Glomerular visceral epithelial cell (primary cell): Measurements from ENCODE around the gene OSMR.
A peak's percentile ranks its signal among the peaks of the same experiment; 100 is the strongest.

Experiments used
- DNase-seq: peaks from one replicate; pipeline ENCODE4 v3.0.0-alpha.2; 2016; ENCODE audit errors: extremely low spot score

The OSMR gene

DNA sequence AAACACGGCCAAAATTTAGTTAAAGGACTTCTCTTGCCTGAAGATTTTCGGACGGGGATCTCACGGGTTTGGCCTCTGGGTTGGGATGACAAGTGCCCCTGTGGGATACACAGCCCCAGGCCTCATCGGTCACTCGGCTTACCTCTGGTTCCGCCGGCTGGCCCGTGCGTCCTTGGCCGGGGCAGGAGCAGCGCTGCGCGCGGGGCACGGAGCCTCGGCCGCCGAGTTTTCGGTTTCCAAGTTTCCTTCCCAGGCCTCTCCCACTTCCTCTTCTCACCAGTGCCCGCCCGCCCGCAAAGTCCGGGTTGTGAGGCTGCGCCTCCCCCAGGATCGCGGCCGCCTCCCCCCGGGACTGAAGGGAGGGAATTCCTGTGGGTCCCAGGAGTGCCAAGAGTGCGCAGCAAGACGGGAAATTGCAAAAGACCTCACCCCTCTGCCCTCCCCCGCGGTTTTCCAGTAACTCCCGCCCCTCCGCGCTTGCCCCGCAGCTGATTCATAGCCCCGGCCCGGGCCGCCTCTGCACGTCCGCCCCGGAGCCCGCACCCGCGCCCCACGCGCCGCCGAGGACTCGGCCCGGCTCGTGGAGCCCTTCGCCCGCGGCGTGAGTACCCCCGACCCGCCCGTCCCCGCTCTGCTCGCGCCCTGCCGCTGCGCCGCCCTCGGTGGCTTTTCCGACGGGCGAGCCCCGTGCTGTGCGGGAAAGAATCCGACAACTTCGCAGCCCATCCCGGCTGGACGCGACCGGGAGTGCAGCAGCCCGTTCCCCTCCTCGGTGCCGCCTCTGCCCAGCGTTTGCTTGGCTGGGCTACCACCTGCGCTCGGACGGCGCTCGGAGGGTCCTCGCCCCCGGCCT lies at the start of gene OSMR:
Gene OSMR (plus strand): TSS at position 487 of the 853 bp plus-strand sequence. CDS start 23,033 bp downstream, outside the sequence.
- DNase-seq = peak; percentile 99

- no peak for DNase-seq
These were observed 49.1 kb upstream of the OSMR start for GRCh38 chr5:38796742-38797108.

DNA sequence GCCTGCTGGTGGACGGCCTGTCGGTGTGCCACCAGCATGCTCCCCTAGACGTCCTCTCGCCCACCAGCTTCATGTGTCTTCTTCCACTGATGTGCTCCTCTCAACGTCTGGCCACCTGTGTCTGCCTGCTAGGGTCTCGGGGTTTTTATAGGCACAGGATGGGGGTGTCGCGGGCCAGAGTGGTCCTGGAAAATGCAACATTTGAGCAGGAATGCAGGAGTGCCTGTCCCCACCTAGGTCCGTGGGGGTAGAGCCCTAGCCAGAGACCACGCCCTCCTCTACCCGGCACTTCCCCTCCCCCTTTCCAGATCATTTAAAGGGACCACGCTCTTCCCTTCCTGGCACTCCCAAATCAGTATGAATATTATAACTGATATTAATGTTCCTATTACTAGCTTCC lies 48.0 kb upstream of the OSMR start:
- DNase-seq = no peak

DNA sequence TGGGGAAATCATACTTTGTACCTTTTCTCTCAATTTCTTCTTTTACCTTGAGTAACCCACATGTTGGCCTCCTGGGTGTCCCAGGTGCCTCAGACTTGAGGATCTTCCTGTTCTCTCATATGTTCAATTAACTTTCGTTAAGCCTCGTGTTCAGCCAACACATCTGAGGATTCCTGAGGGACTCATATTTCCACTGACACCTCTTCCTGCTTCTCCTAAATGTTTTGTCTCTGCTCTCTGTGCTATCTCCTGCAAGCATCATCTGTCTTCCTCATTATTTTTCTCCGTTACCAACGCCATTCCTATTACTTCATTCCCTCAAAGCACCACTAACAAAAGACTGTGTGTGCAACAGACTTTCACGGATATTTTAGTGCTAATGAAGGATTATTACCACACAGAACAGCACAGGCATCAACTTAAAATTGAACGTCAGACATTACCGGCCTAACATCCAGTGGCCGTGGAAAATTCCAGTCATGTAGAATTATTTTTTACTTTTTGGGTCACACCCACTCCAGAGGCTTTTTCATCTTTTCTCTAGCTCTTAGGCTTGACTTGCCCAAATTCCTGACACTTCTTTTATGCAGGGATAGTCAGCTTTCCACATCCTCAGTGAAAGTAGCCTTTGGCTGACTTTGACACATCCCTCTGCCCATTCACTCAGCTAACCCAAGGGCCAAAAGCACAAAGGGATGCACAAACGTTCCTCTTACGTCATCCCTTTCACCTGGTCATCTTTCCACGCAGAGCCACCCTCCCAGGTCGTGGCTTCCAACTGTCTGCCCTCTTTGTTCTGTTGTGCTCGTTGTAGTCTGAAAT lies 46.0 kb upstream of the OSMR start:
- DNase-seq = no peak

DNA sequence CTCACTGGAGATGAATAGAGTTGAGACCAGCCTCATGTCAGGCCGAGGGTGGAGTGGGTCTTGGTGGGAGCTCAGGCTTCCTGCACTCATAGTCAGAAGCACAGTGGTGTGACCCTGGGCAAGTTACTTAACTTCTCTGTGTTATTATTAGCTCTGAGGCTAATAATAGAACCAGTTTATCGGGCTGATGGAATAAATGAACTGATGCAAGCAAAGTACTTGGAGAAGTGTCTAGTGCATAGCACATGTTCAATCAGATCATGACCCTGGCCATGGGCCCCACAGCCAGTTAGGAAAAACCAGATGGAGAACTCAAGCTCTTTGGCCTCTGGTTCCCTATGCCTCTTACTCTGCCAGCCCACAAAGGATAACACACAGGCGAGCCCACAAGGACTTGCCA lies 45.3 kb upstream of the OSMR start:
- no peak for DNase-seq

- DNase-seq = no peak
These were observed 43.7 kb upstream of the OSMR start for GRCh38 chr5:38802125-38802524.

DNA sequence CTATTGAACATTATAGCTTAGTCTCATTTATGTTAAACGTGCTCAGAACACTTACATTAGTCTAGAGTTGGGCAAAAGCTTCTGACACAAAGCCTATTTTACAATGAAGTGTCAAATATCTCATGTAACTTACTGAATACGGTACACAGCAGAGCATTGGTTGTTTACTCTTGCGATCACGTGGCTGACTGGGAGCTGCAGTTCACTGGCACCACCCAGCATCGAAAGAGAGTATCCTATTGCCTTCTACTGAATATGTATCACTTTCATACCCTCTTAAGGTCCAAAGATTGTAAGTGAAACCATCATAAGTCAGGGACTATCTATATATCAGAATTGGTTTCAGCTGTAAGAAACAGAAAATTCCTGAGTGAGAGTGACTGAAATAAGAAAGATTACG lies 42.6 kb upstream of the OSMR start:
- no peak for DNase-seq

- peak; percentile 92 for DNase-seq
These were observed 39.0 kb upstream of the OSMR start for GRCh38 chr5:38806775-38807258.

GRCh38 chr5:38807570-38808483 lies 38.0 kb upstream of the OSMR start:
- no peak for DNase-seq

DNA sequence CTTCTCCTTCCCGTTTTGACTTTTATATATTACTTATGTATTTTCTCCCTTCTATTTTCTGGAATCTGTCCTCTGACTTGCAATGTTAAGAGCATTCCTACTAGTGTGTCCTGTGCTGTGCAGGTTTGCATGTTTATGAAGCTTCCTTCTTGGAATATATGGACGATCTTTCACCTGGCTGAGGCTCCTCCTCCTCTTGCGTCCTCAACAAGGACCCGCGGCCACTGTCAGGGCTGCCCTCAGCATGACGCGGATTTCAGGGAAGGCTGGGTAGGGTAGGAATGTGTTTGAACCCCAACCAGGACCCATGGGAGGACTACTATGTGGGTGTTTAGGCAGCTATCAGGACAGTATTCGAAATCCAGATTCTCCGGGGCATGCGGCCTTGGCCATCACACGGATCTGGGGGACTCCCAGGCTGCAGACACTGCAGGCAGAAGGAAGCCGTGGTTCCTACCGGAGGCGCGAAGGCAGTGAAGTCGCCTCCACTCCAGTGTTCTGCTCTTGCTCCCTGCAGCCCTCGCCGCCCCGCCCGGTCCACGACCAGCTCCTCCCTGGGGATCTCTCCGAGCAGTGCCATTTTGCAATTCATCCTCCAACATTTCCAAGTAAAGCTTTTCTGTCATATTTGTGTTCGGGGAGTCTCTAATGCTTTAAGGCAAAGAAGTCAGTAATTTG lies 37.0 kb upstream of the OSMR start:
- no peak for DNase-seq

DNA sequence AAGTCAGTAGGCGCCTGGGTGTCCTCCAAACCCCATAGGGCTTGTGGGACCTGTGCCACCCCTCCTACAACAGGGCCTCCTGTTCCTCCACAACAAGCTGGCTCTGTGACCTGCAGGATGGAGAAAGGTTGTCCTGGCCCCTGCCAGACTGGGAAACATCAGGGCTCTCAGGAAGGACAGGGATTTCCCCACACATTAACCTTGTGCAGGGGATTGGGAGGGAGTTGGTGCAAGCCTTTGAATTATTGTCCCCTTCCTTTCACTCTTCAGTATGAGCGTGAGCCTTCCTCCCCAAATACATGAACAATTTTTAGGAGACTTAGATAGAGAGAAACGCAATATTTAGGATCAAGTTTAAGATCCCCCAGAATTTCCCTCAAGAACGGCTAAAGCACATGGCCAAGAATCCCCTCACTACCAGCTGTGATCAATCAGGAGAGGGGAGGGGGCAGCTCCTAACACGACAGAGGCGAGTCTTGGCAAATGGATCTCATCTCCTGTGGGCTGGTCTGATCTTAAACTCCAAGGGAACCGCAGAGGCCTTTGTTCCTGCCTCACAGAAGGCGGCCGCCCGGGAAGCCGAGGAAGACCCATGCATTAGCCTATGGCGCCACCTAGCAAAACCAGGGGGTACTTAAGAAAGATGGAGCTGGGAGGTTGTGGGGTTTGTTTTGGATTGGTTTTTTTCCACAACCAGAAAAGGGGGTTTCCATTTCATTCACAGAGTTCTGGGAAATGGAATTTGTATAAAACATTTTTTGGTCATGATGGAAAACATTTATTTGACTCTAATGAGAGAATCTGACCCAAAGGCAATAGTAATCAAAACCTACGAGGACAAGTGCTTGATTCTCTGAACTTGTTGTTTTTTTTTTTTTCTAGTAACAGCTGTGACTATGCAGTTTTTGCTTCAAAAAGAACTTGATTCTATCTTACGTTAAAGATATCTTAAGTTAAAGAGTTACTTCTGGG lies 36.1 kb upstream of the OSMR start:
- DNase-seq = peak; percentile 89

DNA sequence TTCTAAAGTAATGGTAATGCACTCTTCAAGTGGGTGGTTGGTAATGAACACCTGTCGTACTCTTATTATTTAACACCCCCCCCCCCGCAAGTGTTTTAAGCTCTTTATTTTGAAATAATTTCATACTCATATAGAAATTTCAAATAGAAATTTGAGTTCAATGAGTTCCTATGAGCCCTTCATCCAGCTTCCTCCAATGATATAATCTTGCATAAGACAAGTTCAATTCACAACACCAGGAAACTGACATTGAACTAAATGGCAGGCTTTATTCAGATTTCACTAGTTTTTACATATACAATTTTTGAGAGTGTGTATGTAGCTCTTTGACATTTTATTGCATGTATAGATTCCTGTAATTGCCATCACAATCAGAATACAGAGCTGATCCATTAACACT lies 30.9 kb upstream of the OSMR start:
- DNase-seq = no peak

DNA sequence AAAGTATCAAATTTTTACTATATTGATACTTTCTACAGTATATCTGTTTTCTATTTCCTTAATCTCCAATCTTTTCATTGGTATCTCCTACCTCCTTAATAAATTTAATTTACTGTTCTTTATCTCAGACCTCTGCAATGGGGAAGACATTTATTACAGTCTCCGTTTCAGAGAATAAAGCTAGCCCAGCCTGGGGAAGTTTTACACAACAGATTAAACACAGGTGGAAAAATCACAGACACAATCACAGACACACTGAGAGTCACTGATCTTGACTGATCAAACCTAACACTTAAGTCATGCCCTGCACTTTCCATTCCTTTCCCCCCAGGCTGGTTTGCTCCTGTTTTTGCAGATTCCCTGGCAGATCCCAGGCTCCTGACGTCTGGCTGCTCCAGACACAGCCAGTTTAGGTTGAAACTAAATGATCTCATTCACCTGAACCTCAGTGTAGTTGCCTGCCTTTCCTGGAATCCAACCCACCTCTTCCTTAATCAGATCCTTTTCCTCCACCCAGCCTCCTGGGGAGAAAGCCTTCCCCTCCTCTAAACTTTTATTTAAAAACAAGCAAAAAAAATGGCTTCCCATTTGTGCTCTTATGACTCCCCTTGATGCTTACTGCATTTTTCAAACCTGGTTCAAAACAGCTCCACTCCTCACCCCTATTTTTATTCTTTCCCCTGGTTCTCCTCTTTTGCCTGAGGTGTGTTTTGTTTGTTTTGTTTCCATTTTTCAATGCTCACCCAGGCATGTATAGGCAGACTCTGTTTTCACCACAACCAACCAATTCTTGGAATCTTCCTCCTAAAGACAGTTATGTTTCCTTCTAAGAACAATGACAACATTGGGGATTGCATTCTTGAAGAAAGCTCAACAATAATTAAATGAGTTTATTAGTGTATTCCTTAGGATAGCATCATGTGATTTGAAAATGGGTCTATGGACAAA lies 29.5 kb upstream of the OSMR start:
- no peak for DNase-seq

DNA sequence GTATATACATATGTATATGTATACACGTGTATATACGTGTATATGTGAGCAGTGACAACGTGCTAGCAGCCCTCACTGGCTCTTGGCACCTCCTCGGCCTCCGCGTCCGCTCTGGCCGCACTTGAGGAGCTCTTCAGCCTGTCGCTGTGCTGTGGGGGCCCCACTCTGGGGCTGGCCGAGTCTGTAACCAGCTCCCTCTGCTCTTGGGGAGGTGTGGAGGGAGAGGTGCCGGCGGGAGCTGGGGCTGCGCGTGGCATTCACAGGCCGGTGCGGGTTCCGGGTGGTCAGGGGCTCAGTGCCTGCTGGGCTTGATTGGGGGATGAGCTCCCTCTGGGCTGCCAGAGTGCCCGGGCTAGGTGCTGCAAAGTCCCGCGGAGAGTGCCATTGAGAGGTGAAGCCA lies 24.1 kb upstream of the OSMR start:
- DNase-seq = no peak

DNA sequence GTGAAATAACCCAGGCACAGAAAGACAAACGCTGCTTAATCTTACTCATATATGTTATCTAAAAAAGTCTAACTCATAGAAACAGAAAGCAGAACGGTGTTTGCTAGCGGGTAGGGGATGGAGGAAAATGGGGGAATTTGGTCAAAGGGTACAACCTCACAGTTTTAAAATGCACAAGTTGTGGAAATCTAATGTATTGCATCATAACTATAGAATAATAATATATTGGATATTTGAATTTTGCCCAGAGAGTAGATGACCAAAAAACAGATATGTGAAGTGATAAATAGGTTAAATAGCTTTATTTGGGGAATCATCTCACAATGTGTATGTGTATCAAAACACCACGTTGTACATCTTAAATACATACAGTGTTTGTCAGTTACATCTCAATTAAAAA lies 22.3 kb upstream of the OSMR start:
- DNase-seq = no peak

GRCh38 chr5:38824821-38825220 lies 21.0 kb upstream of the OSMR start:
- no peak for DNase-seq

DNA sequence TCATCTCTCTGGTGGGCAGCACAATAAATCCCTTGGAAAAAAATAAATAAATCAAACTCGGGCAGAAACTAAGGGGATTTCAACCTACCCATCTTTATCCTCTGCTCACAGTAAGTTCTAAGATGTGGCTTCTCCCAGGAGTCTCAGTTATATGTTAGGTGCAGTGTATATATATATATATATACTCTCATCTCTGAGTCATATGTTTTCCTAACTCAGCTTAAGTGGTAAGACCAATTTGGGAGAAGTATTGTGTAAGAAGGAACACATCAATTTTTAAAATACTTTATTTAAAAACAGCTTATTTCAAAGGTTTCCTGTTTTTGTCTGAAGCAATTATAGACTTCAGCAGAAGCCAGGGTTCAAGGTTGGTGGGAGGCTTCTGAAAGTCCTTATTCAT lies 20.3 kb upstream of the OSMR start:
- DNase-seq = no peak

DNA sequence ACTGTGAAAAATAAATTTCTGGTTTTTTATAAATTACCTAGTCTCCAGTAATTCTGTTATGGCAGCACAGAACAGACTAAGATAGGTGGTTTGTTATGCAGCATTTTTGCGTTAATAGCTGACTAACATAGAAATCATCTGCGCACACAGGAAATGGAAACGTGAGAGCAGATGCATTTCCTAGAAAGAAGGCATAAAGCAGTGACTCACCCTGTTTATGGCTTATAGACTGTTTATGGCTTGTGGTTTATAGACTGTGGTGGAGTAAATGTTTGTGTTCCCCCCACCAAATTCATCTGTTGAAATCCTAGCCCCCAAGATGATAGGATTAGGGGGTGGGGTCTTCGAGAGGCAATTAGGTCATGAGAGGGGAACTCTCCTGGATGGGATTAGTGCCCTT lies 18.3 kb upstream of the OSMR start:
- DNase-seq = no peak

GRCh38 chr5:38830521-38831051 lies 15.2 kb upstream of the OSMR start:
- DNase-seq = no peak
